ENCODE data around the gene ARHGAP21.
A peak's percentile ranks its signal among the peaks of the same experiment; 100 is the strongest.
"Not testable (repeated sequence)": the region's sequence is repeated elsewhere in the genome, so short reads cannot be mapped to it uniquely, and the experiment has no call there.

The ARHGAP21 gene

DNA sequence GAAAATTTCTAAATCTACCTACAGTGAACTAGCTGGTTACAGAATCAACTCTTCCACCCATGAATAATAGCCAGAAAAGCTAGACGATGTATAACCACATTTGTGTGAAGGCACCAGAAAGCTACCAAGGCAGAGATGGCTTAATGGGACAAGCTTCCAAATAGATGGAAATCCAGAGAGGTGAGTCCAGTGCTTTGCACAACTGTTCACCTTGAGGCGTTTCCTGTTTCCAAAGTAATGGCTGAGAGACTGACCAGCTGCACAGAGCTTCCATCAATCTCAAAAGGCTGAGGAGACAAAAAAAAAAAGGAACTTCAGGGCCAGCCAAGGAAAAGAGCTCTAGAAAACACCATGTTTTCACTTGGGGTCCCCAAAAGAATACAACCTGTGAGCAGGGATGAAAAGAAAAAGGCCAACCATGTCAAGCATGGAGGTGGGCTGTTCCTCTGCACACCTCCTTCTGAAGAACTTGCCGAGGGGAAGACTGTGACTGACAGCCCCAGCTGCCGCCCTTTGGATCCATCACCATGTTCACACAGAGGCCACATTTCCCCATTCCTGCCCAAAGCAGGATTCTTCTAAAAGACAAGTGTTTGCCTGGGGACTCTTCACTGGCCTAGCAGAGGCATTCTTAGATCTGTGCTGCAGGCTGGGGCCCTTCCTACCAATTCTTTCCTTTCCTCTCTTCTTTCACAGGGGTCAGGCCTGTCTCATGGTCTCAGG is 72.9 kb downstream of the ARHGAP21 start:
- no peak overlapping the region for H3K4me3 Mint-ChIP-seq
- H3K36me3 Mint-ChIP-seq (ENCODE audit: low read depth): peaks cover 9% of the 10 kb centered on the region
- H3K27me3 Mint-ChIP-seq (ENCODE audit: low read depth): no peaks in the 10 kb centered on the region
- H3K9me3 Mint-ChIP-seq: peaks cover 5% of the 10 kb centered on the region
- H3K27ac Mint-ChIP-seq: no peak overlapping the region
- peaks cover 5% of the 10 kb centered on the region for H3K4me1 Mint-ChIP-seq (ENCODE audit: low read depth)

DNA sequence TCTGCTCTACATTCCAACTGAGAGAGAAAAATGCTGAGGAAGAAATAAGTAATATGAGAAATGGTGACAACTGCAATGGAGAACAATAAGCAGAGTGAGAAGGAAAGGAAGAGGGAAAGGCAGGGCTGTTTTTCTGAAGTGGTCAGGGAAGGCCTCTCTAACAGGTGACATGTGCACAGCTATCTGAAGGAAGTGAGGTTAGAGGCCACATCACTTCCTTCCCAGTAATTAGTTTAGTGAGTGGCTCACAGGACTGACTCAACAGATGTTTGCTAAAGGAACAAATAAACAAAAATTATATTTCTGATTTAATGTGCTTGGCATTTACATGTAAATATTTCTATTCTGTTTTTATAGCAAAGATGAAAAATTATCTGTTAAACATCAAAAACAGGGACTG is 77.9 kb downstream of the ARHGAP21 start:
- peaks cover 3% of the 10 kb centered on the region for H3K4me1 Mint-ChIP-seq (ENCODE audit: low read depth)
- H3K27ac Mint-ChIP-seq: no peak overlapping the region

DNA sequence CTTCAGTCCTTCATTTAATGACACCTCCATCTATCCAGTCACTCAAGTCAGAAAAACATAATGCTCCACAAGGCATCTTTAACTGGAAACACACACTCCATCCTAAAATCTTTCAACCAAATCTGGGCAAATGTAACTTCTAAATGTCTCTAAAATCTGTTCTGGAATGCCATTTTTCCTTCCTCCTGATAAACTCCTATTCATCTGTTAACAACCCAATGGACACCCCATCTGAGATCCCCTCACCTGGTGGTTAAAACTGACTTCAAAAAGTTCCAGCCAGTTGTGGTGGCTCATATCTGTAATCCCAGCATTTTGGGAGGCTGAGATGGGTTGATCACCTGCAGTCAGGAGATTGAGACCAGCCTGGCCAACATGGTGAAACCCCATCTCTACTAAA is 78.7 kb downstream of the ARHGAP21 start:
- Mint-ChIP-seq H3K4me3 (no peak overlapping the region), H3K4me1 (ENCODE audit: low read depth) (peaks cover 4% of the 10 kb centered on the region), H3K9me3 (no peaks in the 10 kb centered on the region), H3K36me3 (ENCODE audit: low read depth) (no peaks in the 10 kb centered on the region), H3K27me3 (ENCODE audit: low read depth) (no peaks in the 10 kb centered on the region), H3K27ac (no peak overlapping the region)

More for the DNA sequence above, 77.9 kb downstream of the ARHGAP21 start:
- H3K4me3 Mint-ChIP-seq: no peak overlapping the region
- H3K36me3 Mint-ChIP-seq (ENCODE audit: low read depth): no peaks in the 10 kb centered on the region
- H3K27me3 Mint-ChIP-seq (ENCODE audit: low read depth): no peaks in the 10 kb centered on the region
- no peaks in the 10 kb centered on the region for H3K9me3 Mint-ChIP-seq

DNA sequence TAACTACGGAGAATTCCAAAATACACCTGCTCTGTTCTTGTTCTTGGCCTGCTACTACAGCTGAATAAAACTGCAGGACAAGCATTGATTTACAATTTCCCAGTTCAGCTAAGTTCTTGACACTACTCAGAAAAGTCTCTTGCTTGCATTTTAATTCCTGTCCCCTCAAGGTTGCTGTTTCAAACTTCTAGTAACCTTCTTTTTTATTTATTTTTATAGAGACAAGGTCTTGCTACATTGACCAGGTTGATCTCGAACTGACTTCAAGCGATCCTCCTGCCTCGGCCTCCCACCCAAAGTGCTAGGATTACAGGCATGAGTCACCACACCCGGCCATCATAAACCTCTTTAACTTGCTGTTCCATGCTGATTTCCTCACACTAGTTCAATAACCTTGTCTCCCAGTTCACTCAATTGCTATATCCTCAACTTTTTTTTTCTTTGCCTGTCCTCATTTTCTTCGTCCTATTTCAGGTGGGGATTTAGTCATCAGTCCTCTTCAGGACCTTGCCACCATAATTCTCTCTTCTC is 79.9 kb downstream of the ARHGAP21 start:
- Mint-ChIP-seq H3K27me3 (ENCODE audit: low read depth) (no peaks in the 10 kb centered on the region), H3K36me3 (ENCODE audit: low read depth) (no peaks in the 10 kb centered on the region), H3K4me1 (ENCODE audit: low read depth) (peaks cover 4% of the 10 kb centered on the region), H3K4me3 (no peak overlapping the region), H3K27ac (no peak overlapping the region), H3K9me3 (no peaks in the 10 kb centered on the region)

DNA sequence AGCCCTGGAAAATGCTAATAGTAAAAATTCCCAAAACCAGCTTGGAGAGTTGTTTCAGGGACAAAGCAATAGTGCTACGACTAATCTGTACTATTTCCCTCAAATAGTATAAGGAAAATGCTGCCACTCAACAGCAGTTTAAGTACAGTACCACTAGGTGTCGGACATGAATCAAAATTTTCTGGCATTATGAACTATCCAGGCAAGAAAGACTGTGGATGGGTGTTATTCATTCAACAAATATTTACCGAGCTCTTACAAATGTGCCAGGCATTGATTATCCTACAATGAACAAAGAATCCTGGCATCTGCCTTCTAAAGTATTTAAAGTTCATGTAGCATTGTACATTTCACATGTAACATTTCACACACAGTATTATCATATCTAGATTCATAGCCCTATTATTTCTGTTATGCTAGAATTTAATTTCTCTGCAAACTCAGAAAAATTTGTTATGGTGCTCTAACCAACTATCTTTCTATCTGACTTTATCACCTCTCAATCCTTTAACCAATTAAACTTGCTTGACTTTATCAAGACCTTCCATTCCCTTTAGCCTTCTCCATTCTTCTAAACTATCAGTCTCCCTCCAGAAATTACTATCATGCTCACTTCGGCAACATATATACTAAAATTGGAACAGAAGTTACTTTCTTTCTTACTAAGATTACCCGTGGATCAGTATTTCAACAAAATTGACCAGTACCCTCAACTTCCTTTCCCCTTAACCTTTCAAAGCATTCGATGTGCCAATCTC is 80.6 kb downstream of the ARHGAP21 start:
- Mint-ChIP-seq H3K4me3 (no peak overlapping the region), H3K27me3 (ENCODE audit: low read depth) (no peaks in the 10 kb centered on the region), H3K9me3 (no peaks in the 10 kb centered on the region), H3K36me3 (ENCODE audit: low read depth) (no peaks in the 10 kb centered on the region), H3K4me1 (ENCODE audit: low read depth) (peaks cover 4% of the 10 kb centered on the region), H3K27ac (no peak overlapping the region)

DNA sequence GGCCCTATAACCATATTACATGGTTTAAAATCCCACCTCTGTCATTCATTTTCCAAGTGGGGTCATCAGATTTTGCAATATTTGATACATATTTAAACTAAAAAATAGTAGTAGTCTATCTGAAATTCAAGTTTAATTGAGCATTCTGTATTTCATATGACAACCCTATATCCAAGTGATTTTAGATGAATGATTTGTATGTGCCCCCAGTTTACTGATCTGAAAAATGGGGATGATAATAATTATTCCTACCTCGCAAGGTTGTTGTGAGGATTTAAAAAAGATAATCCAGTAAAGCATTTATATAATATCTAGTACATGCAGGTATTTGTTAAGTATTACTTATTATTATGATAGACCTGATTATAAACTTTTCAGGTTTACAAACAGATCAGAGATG is 84.6 kb downstream of the ARHGAP21 start:
- Mint-ChIP-seq H3K36me3 (ENCODE audit: low read depth) (no peaks in the 10 kb centered on the region), H3K4me3 (no peak overlapping the region), H3K27ac (no peak overlapping the region), H3K9me3 (no peaks in the 10 kb centered on the region), H3K27me3 (ENCODE audit: low read depth) (no peaks in the 10 kb centered on the region), H3K4me1 (ENCODE audit: low read depth) (peaks cover 2% of the 10 kb centered on the region)

DNA sequence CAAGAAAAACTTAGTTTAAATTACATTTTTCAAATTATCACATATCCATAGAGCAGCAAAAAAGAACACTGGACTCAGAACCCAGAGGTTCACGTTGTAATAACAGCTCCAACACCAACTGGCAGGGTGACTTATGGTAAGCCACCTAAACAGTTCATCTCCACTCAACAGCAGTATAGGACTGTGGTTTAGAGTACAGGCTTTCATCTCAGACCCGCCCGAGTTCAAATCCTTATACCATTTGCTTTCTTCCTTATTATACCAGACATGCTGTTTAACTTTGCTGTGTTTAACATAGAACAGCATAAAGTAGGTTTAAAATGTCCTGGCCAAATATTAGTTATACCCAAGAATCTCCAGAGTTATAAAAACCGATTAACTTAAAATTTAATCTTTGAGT is 97.9 kb downstream of the ARHGAP21 start:
- Mint-ChIP-seq H3K4me1 (ENCODE audit: low read depth) (peaks cover 14% of the 10 kb centered on the region), H3K36me3 (ENCODE audit: low read depth) (peaks cover 4% of the 10 kb centered on the region), H3K27ac (no peak overlapping the region), H3K4me3 (no peak overlapping the region), H3K27me3 (ENCODE audit: low read depth) (no peaks in the 10 kb centered on the region), H3K9me3 (no peaks in the 10 kb centered on the region)

DNA sequence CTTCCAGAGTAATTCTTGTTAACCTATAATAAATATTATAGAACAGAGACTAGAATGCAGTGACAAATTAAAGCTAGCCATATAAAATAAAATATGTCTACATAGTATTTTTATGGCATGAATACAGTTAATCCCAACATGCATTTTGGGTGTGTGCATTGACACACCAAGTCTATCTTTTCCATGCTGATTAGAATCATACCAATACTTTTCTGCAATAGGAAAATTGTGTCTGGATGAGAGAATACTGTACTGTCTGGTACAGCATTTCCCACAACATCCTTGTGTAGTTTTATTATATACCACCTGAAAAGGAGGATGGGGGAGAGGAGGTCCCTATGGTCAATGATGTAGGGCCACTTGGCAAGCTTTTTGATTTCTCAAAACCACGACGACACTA is 100.3 kb downstream of the ARHGAP21 start:
- Mint-ChIP-seq H3K4me1 (ENCODE audit: low read depth) (peaks cover 16% of the 10 kb centered on the region), H3K27ac (no peak overlapping the region), H3K36me3 (ENCODE audit: low read depth) (peaks cover 5% of the 10 kb centered on the region), H3K9me3 (no peaks in the 10 kb centered on the region), H3K4me3 (no peak overlapping the region), H3K27me3 (ENCODE audit: low read depth) (no peaks in the 10 kb centered on the region)

DNA sequence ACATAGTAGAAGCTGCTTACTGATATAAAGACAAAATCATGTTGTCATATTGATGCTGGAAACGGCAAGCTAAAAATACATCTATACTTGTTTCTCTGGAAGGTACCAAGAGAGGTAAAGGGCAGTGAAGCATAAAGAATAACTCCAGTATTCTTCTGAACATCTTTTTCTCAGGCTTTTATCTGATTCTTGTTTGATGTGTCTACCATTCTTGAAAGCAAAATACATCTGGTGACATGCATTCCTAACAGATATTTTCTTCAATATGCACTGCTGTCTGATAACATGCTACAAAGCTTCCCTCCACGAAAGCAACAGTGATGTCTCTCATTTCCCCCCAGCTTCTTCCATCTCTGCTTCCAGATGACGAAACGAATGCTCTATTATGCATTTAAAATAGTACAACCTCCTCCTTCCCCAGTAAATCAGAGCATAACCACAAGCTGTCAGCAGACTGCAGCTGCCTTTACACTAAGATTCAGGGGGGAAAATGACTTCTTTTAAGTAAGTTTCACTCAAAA is 100.8 kb downstream of the ARHGAP21 start:
- Mint-ChIP-seq H3K36me3 (ENCODE audit: low read depth) (peaks cover 5% of the 10 kb centered on the region), H3K27ac (peak overlapping the region; percentile 57), H3K4me3 (peak overlapping the region; percentile 12), H3K9me3 (no peaks in the 10 kb centered on the region), H3K27me3 (ENCODE audit: low read depth) (no peaks in the 10 kb centered on the region), H3K4me1 (ENCODE audit: low read depth) (peaks cover 19% of the 10 kb centered on the region)

DNA sequence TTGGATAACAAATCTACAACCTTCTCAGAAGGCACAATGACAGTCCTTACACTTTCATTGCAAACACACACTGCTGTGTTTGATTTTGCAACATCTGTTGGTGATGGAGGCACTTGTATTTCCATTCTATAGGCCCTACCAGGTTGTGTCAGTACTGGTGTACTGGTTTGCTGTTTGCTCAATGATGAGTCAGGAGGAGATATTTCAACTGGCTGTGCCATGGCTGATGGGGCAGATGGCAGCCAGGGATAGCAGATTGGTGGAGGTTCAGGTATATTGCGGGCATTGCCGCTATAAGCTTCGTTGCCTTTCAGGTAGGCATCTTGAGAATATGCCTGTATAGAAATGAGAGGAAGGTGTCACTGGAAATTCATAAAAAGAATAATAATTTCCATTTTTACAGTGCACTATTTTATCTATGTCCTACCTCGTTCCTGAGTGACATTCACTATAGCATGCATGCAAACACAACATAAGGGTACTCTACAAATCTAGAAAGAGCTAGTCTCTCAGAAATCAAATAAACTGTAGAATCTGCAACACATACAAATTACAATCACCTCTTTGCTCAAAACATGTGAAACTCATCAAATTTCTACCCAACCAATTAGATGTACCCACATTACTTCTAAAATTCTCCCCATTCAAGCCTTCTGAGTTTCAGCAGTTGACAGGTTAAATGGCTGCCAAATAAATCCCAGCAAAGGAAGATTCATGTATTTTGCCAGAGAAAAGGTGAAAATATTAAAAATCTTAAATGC is 102.5 kb downstream of the ARHGAP21 start:
- H3K27ac Mint-ChIP-seq; H3K27me3 Mint-ChIP-seq (ENCODE audit: low read depth); H3K4me3 Mint-ChIP-seq; H3K9me3 Mint-ChIP-seq; H3K36me3 Mint-ChIP-seq (ENCODE audit: low read depth): not testable (repeated sequence)
- H3K4me1 Mint-ChIP-seq (ENCODE audit: low read depth): peaks cover 19% of the 10 kb centered on the region

DNA sequence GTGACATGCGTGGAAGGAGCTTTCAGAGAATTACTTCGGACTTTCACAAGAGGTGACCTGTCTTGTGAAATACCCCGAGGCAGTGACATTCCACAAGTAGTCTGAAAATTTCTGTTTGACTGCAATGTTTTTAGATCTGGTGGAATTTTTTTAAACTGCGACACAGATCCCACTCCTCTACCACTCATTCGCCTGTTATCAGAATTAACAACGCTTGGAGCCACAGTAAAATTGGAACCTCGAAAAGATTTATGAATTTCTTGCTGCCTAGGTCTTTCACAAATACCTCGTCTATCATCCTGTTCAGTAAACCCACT is 103.7 kb downstream of the ARHGAP21 start:
- H3K36me3 Mint-ChIP-seq (ENCODE audit: low read depth); H3K9me3 Mint-ChIP-seq; H3K27me3 Mint-ChIP-seq (ENCODE audit: low read depth); H3K4me3 Mint-ChIP-seq; H3K27ac Mint-ChIP-seq: not testable (repeated sequence)
- H3K4me1 Mint-ChIP-seq (ENCODE audit: low read depth): peaks cover 19% of the 10 kb centered on the region

DNA sequence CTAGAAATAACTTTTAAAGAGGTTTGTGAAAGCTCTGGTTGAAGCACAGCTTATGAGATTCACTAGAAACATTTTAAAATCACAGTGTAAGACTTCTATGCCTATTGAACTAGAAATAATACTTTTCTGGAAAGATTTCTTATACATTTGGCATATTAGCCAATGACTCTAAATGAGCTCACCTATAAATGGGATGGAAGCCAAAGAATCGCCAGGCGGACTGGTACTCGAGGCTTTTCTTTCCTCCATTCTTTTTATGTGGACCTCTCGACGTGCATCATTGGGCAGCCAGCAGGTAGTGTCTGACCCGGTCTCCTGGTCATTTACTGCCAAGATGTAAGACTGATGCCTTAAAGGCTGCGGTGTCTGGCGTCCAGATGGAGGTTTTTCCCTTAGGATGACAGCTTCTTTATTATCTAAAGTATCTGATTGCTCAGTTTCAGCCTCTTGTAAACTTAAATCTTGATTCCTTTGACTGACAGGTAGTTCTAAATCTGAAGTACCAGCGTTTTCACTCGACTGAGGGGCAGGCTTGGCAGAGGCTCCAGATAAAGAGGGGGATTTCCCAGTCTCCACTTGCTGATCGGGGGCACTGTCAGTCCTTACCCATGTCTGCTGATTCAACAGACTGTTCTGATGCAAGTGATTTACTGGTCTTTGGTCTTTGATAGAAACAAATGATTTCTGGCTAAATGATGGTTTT is 104.2 kb downstream of the ARHGAP21 start:
- peaks cover 19% of the 10 kb centered on the region for H3K4me1 Mint-ChIP-seq (ENCODE audit: low read depth)
- not testable (repeated sequence) for H3K36me3 Mint-ChIP-seq (ENCODE audit: low read depth); H3K4me3 Mint-ChIP-seq; H3K27ac Mint-ChIP-seq; H3K9me3 Mint-ChIP-seq; H3K27me3 Mint-ChIP-seq (ENCODE audit: low read depth)

DNA sequence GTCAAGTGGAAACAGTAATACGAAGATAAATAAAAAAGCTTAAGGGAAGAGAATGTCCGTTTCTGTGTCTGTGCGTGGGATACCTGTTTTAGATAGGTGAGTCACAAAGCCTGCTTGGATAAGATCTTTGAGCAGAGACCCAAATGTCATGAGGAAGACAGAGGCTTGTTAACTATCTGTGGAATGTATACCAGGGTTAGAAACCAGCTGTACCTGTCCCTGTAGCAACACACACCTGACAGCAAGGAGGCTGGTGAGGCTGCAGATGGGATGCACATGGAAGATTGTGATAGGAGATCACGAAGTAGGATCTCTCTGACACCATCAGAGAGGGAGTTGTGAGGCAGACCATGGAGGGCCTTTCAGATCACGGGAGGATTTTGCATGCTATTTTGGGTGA is 105.3 kb downstream of the ARHGAP21 start:
- no peaks in the 10 kb centered on the region for H3K9me3 Mint-ChIP-seq

DNA sequence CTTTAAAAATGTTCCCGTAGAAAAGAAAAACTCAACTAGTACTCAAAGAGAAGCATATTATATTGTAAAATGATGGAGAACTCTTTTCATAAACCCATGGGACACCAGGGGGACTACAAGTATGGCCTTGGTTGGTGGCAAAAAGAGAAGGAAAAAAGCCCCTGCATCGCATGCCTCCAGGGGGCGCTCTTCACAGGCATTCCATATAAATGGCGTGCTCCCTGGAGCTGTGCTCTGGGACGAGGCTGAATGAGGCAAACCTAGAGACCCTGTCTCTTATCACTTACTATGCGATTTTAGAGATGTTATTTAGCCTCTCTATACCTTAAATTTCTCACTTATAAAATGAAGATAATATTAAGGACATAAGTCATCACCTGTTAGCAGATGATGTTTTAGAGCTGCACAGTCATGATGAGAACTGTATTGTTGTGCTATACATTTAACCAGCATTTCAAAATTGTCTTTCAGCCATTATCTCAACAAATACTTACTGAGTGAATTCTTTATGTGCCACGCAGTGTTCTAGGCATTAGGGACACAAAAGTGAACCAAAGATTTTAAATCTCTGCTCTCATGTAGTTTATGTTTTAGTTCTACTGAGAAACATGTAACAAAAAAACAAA is 105.8 kb downstream of the ARHGAP21 start:
- H3K4me3 Mint-ChIP-seq: no peak overlapping the region
- peaks cover 8% of the 10 kb centered on the region for H3K36me3 Mint-ChIP-seq (ENCODE audit: low read depth)
- no peak overlapping the region for H3K27ac Mint-ChIP-seq
- H3K27me3 Mint-ChIP-seq (ENCODE audit: low read depth): no peaks in the 10 kb centered on the region
- H3K4me1 Mint-ChIP-seq (ENCODE audit: low read depth): peaks cover 13% of the 10 kb centered on the region
- no peaks in the 10 kb centered on the region for H3K9me3 Mint-ChIP-seq

More for the DNA sequence above, 105.3 kb downstream of the ARHGAP21 start:
- Mint-ChIP-seq H3K27me3 (ENCODE audit: low read depth) (no peaks in the 10 kb centered on the region), H3K36me3 (ENCODE audit: low read depth) (peaks cover 8% of the 10 kb centered on the region), H3K27ac (peak overlapping the region; percentile 9), H3K4me1 (ENCODE audit: low read depth) (peaks cover 17% of the 10 kb centered on the region), H3K4me3 (no peak overlapping the region)
